Endometrium (tissue), 2 donors: ENCODE data around the gene COL1A1.

Experiments used
- FAIRE-seq: peaks from 2 replicates; lab custom pipeline; 2012; peaks lifted over from hg19 to GRCh38; lab: Jason Lieb, UNC
- donor health status: control.
- donor health status: control.

COL1A1 gene

DNA sequence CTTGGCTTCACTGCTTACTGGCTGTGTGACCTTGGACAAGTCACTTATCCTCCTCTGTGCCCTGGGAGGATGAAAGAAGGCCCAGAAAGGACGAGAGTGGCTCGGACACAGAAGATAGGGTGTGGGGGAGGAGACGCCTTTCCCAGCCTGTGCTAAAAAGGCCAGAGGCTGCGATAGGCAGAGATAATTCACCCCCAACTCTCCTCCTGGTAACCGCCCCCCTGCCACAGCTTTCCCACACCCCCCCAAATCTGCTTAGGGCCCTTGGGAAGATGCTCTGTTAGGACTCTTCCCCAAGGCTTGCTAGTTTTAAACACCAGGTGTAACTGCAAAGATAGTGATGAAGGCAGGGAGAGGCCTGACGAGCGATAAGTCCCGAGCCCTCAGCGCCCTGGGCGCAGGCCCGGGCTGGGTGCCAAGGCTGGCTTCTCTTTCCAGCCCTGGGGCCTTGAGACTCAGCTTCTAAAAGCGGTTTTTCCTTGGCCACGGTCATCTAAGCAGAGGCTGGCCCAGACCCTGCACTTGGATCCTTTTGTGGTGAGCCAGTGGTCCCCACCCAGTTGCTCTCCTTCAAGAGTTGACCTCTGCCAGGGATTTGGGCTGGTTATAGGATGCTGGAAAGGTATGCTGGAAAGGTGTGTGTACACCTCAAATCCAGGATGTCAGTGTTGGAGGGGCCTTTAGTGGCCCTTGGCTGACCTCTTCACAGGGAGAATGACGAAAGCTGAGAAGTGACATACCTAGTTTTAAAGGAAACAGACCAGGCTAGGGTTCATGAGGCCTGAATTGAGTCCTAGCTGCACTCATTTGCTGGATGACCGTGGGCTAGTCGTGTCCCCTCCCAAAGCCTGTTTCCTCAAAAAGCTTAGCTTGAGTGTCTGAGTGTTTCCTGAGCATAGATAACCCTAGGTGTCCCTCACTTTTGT lies 47.5 kb downstream of the COL1A1 start:
- FAIRE-seq: no peak

DNA sequence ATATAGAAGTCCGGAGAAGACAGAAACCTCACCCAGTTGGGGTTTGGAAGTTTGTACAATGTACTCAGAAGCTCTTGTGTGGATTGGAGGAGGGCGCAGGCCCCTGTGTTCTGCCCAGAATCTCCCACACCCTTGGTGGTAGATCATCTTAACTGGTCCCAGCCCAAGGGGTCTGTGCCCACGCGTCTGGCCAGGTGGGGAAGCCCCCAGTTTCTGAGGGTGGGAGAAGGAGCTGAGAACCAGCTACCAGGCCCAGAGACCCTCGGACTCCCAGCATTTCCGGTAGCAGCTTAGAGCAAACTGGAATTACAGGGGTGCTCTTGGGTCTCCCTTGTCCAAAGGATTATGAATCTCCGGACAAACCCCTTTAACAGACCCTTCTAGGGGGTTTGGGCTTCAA lies 48.7 kb downstream of the COL1A1 start:
- no peak for FAIRE-seq

- FAIRE-seq: no peak
Observed at GRCh38 chr17:50151937-50152547, 49.4 kb downstream of the COL1A1 start.

- no peak for FAIRE-seq
Observed at GRCh38 chr17:50151041-50151936, 50.1 kb downstream of the COL1A1 start.

DNA sequence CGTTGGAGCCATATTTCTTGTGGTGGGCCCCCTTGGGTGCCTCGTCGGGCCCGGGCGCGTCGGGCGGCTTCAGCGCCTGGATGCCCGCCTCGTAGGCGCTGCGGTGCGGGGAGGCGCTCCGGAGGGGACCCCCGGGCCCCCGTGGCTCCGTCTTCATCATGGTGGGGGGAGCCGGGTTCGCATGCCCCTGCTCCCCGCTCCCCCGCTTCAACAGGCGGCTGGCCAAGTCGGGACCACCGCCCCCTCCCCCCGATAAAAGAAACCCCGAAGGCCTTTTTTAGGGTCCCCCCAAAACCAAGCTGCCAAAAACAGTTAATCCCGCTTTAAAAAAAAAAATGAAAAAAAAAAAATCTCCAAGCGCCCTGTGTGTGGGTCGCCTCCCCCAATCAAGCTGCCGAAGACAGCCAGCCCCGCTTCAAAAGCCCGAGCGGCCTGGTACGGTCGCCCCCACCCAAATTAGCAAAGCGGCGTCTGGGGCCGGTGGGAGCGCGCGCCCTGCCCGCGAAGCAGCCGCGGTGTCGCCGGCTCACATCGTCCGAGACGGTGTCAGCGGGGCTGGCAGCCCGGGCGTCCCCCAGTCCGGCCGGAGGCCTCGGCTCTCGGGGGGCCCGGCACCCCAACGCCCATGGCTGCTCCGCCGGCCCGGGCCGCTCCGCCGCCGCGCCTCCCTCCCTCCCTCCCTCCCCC lies 50.9 kb downstream of the COL1A1 start, which contains the start of gene PPP1R9B:
Gene PPP1R9B (minus strand): TSS at position 324 of the 687 bp plus-strand sequence. CDS start 164 bp downstream, at position 160.
- FAIRE-seq: no peak

DNA sequence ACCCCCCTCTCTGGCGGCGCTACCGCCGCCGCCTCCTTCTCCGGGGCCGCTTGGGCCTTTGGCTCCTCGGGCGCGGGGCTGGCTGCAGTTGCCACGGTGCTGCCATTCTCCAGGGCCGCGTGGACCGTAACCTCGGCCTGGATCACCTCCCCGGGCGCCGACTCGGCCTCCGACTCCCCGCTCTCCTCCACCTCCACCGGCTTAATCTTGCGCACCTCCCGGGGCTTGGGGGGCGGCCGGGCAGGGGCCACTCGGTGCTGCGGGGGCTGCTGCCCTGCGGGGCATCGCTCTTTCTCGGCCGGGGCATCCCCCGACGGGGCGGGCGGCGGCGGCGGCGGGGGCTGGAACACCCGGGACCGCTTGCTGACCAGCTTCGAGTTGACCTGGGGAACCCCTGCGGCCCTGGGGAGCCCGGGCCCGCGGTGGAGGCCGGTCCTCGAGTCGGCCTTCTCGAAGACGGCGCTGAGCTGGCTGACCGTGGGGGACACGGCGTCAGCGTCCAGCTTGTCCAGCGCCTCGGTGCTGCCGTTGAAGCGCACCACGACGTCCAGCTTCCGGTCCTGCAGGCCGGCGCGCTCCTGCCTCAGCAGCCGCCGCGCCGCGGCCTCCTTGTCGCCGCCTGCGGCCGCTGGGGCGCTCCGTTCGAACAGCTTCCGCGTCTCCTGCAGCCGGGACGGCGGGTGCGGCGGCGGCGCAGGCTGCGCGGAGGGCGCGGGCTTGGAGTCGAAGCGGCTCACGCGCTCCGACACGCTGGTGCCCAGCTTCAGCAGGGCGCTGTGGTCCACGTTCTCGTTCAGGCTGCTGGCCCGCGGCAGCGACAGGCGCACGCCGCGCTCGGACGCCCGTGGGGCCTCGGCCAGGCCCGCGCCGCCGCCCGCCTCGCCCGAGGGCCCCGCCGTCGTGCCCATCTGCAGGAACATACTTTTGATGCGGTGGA lies 51.7 kb downstream of the COL1A1 start:
- no peak for FAIRE-seq

DNA sequence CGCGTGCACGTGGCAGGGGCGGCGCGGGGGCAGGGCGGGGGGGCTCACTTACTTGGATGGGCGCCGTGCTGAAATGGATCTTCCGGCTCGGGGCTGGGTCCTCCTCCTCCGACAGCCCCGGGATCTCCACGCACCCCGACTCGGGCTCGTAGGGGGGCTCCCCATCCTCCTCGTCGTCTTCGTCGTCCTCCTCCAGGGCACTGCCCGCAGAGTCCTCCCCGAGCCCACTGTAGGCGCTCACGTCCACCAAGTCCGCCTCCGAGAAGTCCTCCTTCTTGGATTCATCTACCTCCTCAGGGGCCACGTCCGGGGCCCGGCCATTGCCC lies 52.4 kb downstream of the COL1A1 start:
- no peak for FAIRE-seq

GRCh38 chr17:50148226-50149090 lies 53.0 kb downstream of the COL1A1 start:
- FAIRE-seq: no peak

- FAIRE-seq: no peak
Observed at GRCh38 chr17:50147841-50148225, 53.6 kb downstream of the COL1A1 start.

- FAIRE-seq: no peak
Observed at GRCh38 chr17:50146927-50147665, 54.3 kb downstream of the COL1A1 start.

DNA sequence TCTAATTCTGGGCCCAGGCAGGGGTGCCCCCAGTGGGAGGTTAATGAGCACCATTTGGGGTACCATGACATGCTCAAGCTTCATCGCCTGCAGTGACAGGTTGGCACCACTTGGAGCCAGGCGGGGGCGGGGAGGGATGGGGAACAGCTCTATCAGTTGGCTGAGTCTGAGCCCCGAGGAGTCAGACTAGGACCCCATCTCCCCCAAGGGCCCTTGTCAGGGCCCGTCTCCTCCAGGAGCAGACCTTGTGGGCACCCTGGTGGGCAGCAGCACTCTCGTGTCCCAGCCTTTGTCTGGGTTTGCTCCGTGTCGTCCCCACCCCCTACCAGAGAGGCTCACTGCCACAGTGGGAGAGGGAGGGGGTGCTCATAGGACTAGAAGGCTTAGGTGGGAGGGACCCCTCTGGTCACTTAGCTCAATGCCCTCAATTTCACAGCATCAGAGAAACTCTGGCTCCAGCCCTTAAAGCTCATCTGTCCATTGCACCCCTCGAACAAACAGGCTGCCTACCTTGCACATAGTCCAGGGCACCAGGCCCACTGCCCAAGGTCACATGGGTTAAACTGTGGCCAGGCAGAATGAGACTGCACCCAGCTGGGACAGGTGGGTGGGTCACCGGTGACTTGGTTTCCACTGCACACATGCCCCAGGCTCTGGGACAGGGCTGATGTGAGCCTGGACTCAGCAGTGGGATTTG lies 55.1 kb downstream of the COL1A1 start:
- FAIRE-seq: no peak

GRCh38 chr17:50145532-50146229 lies 55.8 kb downstream of the COL1A1 start:
- no peak for FAIRE-seq

GRCh38 chr17:50144845-50145531 lies 56.4 kb downstream of the COL1A1 start:
- no peak for FAIRE-seq

DNA sequence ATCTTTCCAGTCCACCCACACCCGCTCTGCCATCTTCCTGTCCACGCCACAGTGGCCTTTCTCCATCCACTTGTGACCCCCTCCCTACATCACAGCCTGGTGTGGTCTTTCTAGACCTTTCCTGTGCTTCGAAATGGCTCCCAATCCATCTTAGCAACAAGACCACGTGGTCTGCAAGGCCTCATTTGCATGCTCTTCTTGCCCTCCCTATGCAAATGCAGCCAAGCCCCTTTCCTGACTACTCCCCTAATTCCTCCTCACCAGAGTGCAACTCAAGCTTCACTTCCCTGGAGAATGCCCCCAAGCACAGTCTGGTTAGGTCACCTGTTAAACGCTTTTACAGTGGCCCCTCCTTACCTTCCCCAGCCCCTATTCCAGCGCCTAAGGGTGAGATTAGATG lies 57.1 kb downstream of the COL1A1 start:
- FAIRE-seq: no peak

- no peak for FAIRE-seq
Observed at GRCh38 chr17:50143461-50144176, 57.8 kb downstream of the COL1A1 start.

GRCh38 chr17:50141745-50142110 lies 59.7 kb downstream of the COL1A1 start:
- FAIRE-seq: no peak
